H1 (cell line): ENCODE data around the gene TMEM179B. TPM values are rescaled to one million over a fixed set of nuclear protein-coding genes. Genes with fewer than 3 reads are reported as not detected.

ENCODE experiments used
- JUN ChIP-seq: IDR thresholded peaks from 2 replicates; pipeline ENCODE4 v1.6.1; 2011; ENCODE audit warnings: low read depth, mild to moderate bottlenecking, improper control_type of control experiment, low read length
- SAP30 ChIP-seq: fragments of 300-600 bp; sonication (generic); IDR thresholded peaks from 2 replicates; pipeline ENCODE4 v1.7.1; 2012; ENCODE audit warnings: low read length, moderate library complexity, mild to moderate bottlenecking, inconsistent platforms; ENCODE audit not compliant: insufficient read depth, insufficient replicate concordance
- SRF ChIP-seq: IDR thresholded peaks from 2 replicates; pipeline ENCODE4 v1.6.1; 2011; ENCODE audit warnings: mild to moderate bottlenecking, low read depth, low read length, moderate library complexity
- YY1 ChIP-seq: IDR thresholded peaks from 2 replicates; pipeline ENCODE4 v1.6.1; 2011; ENCODE audit warnings: low read depth, mild to moderate bottlenecking, low read length
- microRNA-seq, 2 experiments: library from miRNA; unstranded; fragments of <30 nt; microRNA quantifications; one replicate each; pipeline versions ENCODE4 to v1.2.0, GENCODE V29; 2016 to 2020; ENCODE audit warnings: borderline microRNAs expressed in 2 of 2, borderline number of aligned reads in 2 of 2, borderline replicate concordance in 1 of 2
- polyA plus RNA-seq, 7 experiments: library from polyadenylated mRNA; depleted of rRNA in 3 of 7; stranded (reverse) in 5 of 7; unstranded in 2 of 7; fragments of >200 nt in 5 of 7; fragments of 200-250 nt in 2 of 7; gene quantifications; 1 replicate in 5 of 7; 2 replicates in 1 of 7; 4 replicates in 1 of 7; pipeline versions ENCODE4 v1.2.1 to v1.2.3, GENCODE V29; 2011 to 2013; ENCODE audit warnings: missing spikeins in 2 of 7, mixed read lengths in 2 of 7
- small RNA-seq: library from polyadenylated mRNA; stranded (forward); fragments of <200 nt; extraction: miRNeasy Mini kit (QIAGEN cat#:217004); gene quantifications from one replicate; pipeline ENCODE3, GENCODE V24; 2013; ENCODE audit not compliant: insufficient read depth
- total RNA-seq: library from RNA; stranded (reverse); fragmentation: NEBNext Ultra II Directional; extraction: Animal tissue kit (Norgen Biotek cat#: 25700); gene quantifications from 2 replicates; pipeline ENCODE4 v1.2.1, GENCODE V29; 2021

Gene TMEM179B
- total and polyA plus RNA-seq, 2 of the 8 experiments (the other 6 are each of a cell fraction or from before 2014, with no cell fraction given) = 18.6 to 62.2 TPM

- TF ChIP-seq YY1 (peak; percentile 98), SAP30 (peak; percentile 99), SRF (peak; percentile 85), JUN (no peak)
- TF ChIP-seq, all 59 proteins: peak for 25
Observed at GRCh38 chr11:62839050-62839945, 52.1 kb downstream of the TMEM179B start, which contains the start of gene WDR74 (continued).

Small RNA genes lying within 50 kb of the gene (microRNA-seq; reads per million reads assigned to microRNA genes)
- gene MIR6514 (0 reads per million in 2 experiments), gene MIR6748 (0 reads per million in 2 experiments)

Small RNA genes lying within 50 kb of the gene (small RNA-seq; reads per million reads assigned to genes)
- gene MIR6514 (2.4 reads per million, percentile 26 among the genes with 10 or more reads in this experiment), gene RNU6-118P (not detected)

Other genes starting within 250 kb of the TMEM179B start
Only the 30 nearest of the 31 such genes appear.
- gene EEF1G, start 213.5 kb upstream of the TMEM179B start, total RNA-seq = 1,622 and 1,627 TPM in 2 replicates
- 1,996 and 2,000 TPM in 2 replicates for gene EEF1G, start 213.5 kb upstream of the TMEM179B start, polyA plus RNA-seq (2011; rRNA removed)
- 24.6 and 31.5 TPM in 2 replicates for gene TUT1, start 195.9 kb upstream of the TMEM179B start, total RNA-seq
- 17.8 and 26.2 TPM in 2 replicates for gene TUT1, start 195.9 kb upstream of the TMEM179B start, polyA plus RNA-seq (2011; rRNA removed)
- gene MTA2, start 185.5 kb upstream of the TMEM179B start, total RNA-seq = 114 and 117 TPM in 2 replicates
- gene MTA2, start 185.5 kb upstream of the TMEM179B start, polyA plus RNA-seq (2011; rRNA removed) = 25.7 and 32.2 TPM in 2 replicates
- 29.9 and 31.2 TPM in 2 replicates for gene EML3, start 174.6 kb upstream of the TMEM179B start, total RNA-seq
- gene EML3, start 174.6 kb upstream of the TMEM179B start, polyA plus RNA-seq (2011; rRNA removed) = 19.2 and 30.1 TPM in 2 replicates
- gene ROM1, start 174.1 kb upstream of the TMEM179B start, total RNA-seq = 0.55 and 2.2 TPM in 2 replicates
- 0.86 and 0.91 TPM in 2 replicates for gene ROM1, start 174.1 kb upstream of the TMEM179B start, polyA plus RNA-seq (2011; rRNA removed)
- gene B3GAT3, start 165.4 kb upstream of the TMEM179B start, total RNA-seq = 28.0 and 34.5 TPM in 2 replicates
- gene B3GAT3, start 165.4 kb upstream of the TMEM179B start, polyA plus RNA-seq (2011; rRNA removed) = 39.0 and 57.7 TPM in 2 replicates
- gene GANAB, start 140.8 kb upstream of the TMEM179B start, total RNA-seq = 326 and 330 TPM in 2 replicates
- gene GANAB, start 140.8 kb upstream of the TMEM179B start, polyA plus RNA-seq (2011; rRNA removed) = 289 and 297 TPM in 2 replicates
- 29.3 and 30.1 TPM in 2 replicates for gene INTS5, start 134.1 kb upstream of the TMEM179B start, total RNA-seq
- gene INTS5, start 134.1 kb upstream of the TMEM179B start, polyA plus RNA-seq (2011; rRNA removed) = 23.6 and 30.3 TPM in 2 replicates
- 171 and 173 TPM in 2 replicates for gene C11orf98, start 122.2 kb upstream of the TMEM179B start, total RNA-seq
- gene C11orf98, start 122.2 kb upstream of the TMEM179B start, polyA plus RNA-seq (2011; rRNA removed) = 68.0 and 72.1 TPM in 2 replicates
- gene CSKMT, start 122.1 kb upstream of the TMEM179B start, total RNA-seq = 66.1 and 67.8 TPM in 2 replicates
- gene CSKMT, start 122.1 kb upstream of the TMEM179B start, polyA plus RNA-seq (2011; rRNA removed) = 12.0 and 26.4 TPM in 2 replicates
- gene UQCC3, start 115.7 kb upstream of the TMEM179B start, total RNA-seq = 14.2 and 15.2 TPM in 2 replicates
- gene UQCC3, start 115.7 kb upstream of the TMEM179B start, polyA plus RNA-seq (2011; rRNA removed) = 15.7 and 27.9 TPM in 2 replicates
- 3.6 and 5.2 TPM in 2 replicates for gene LBHD1, start 115.1 kb upstream of the TMEM179B start, total RNA-seq
- gene LBHD1, start 115.1 kb upstream of the TMEM179B start, polyA plus RNA-seq (2011; rRNA removed) = 2.3 and 2.8 TPM in 2 replicates
- 104 and 114 TPM in 2 replicates for gene UBXN1, start 108.3 kb upstream of the TMEM179B start, total RNA-seq
- 78.6 and 126 TPM in 2 replicates for gene UBXN1, start 108.3 kb upstream of the TMEM179B start, polyA plus RNA-seq (2011; rRNA removed)
- gene LRRN4CL, start 97.9 kb upstream of the TMEM179B start, total RNA-seq = 0.26 TPM in 1 of 2 replicates, not detected in the other
- gene LRRN4CL, start 97.9 kb upstream of the TMEM179B start, polyA plus RNA-seq (2011; rRNA removed) = 0.03 and 0.05 TPM in 2 replicates
- 59.5 and 73.7 TPM in 2 replicates for gene BSCL2, start 80.0 kb upstream of the TMEM179B start, total RNA-seq
- 264 and 286 TPM in 2 replicates for gene BSCL2, start 80.0 kb upstream of the TMEM179B start, polyA plus RNA-seq (2011; rRNA removed)
- gene GNG3, start 79.7 kb upstream of the TMEM179B start, total RNA-seq = 4.9 and 6.4 TPM in 2 replicates
- 10.9 and 12.1 TPM in 2 replicates for gene GNG3, start 79.7 kb upstream of the TMEM179B start, polyA plus RNA-seq (2011; rRNA removed)
- 44.3 and 46.4 TPM in 2 replicates for gene HNRNPUL2, start 59.9 kb upstream of the TMEM179B start, total RNA-seq
- 12.7 and 14.9 TPM in 2 replicates for gene HNRNPUL2, start 59.9 kb upstream of the TMEM179B start, polyA plus RNA-seq (2011; rRNA removed)
- gene TTC9C, start 58.9 kb upstream of the TMEM179B start, total RNA-seq = 34.1 and 34.5 TPM in 2 replicates
- 25.4 and 28.1 TPM in 2 replicates for gene TTC9C, start 58.9 kb upstream of the TMEM179B start, polyA plus RNA-seq (2011; rRNA removed)
- 76.5 and 76.9 TPM in 2 replicates for gene ZBTB3, start 33.2 kb upstream of the TMEM179B start, total RNA-seq
- gene ZBTB3, start 33.2 kb upstream of the TMEM179B start, polyA plus RNA-seq (2011; rRNA removed) = 30.2 and 39.5 TPM in 2 replicates
- gene POLR2G, start 25.8 kb upstream of the TMEM179B start, total RNA-seq = 126 and 131 TPM in 2 replicates
- gene POLR2G, start 25.8 kb upstream of the TMEM179B start, polyA plus RNA-seq (2011; rRNA removed) = 206 and 329 TPM in 2 replicates
- 29.6 and 31.9 TPM in 2 replicates for gene TAF6L, start 16.0 kb upstream of the TMEM179B start, total RNA-seq
- gene TAF6L, start 16.0 kb upstream of the TMEM179B start, polyA plus RNA-seq (2011; rRNA removed) = 24.8 and 37.3 TPM in 2 replicates
- 22.9 and 23.5 TPM in 2 replicates for gene TMEM223, start 4.6 kb downstream of the TMEM179B start, total RNA-seq
- 59.7 and 64.1 TPM in 2 replicates for gene TMEM223, start 4.6 kb downstream of the TMEM179B start, polyA plus RNA-seq (2011; rRNA removed)
- gene NXF1, start 18.0 kb downstream of the TMEM179B start, total RNA-seq = 44.8 and 49.8 TPM in 2 replicates
- gene NXF1, start 18.0 kb downstream of the TMEM179B start, polyA plus RNA-seq (2011; rRNA removed) = 48.1 and 63.6 TPM in 2 replicates
- 24.2 and 25.3 TPM in 2 replicates for gene STX5, start 44.6 kb downstream of the TMEM179B start, total RNA-seq
- gene STX5, start 44.6 kb downstream of the TMEM179B start, polyA plus RNA-seq (2011; rRNA removed) = 23.4 and 28.5 TPM in 2 replicates
- 1.2 TPM in 1 of 2 replicates, not detected in the other for gene TEX54, start 45.4 kb downstream of the TMEM179B start, total RNA-seq
- gene TEX54, start 45.4 kb downstream of the TMEM179B start, polyA plus RNA-seq (2011; rRNA removed) = not detected in 2 replicates
- gene WDR74, start 52.2 kb downstream of the TMEM179B start, total RNA-seq = 97.0 and 101 TPM in 2 replicates
- gene WDR74, start 52.2 kb downstream of the TMEM179B start, polyA plus RNA-seq (2011; rRNA removed) = 93.6 and 116 TPM in 2 replicates
- gene SLC3A2, start 93.5 kb downstream of the TMEM179B start, total RNA-seq = 393 and 410 TPM in 2 replicates
- gene SLC3A2, start 93.5 kb downstream of the TMEM179B start, polyA plus RNA-seq (2011; rRNA removed) = 435 and 574 TPM in 2 replicates
- not detected in 2 replicates for gene CHRM1, start 134.0 kb downstream of the TMEM179B start, total RNA-seq
- 0.05 and 0.08 TPM in 2 replicates for gene CHRM1, start 134.0 kb downstream of the TMEM179B start, polyA plus RNA-seq (2011; rRNA removed)
- not detected in 2 replicates for gene SLC22A6, start 197.6 kb downstream of the TMEM179B start, total RNA-seq
- not detected in 2 replicates for gene SLC22A6, start 197.6 kb downstream of the TMEM179B start, polyA plus RNA-seq (2011; rRNA removed)
- not detected in 2 replicates for gene SLC22A8, start 228.4 kb downstream of the TMEM179B start, total RNA-seq
- not detected in 2 replicates for gene SLC22A8, start 228.4 kb downstream of the TMEM179B start, polyA plus RNA-seq (2011; rRNA removed)